ENCODE results near the gene KIF22. TPM values are rescaled to one million over a fixed set of nuclear protein-coding genes. Genes with fewer than 3 reads are reported as not detected.

The KIF22 gene
- polyA plus RNA-seq, 1 of the 3 experiments (the other 2 are of a cell fraction) = 64.1 TPM

DNA sequence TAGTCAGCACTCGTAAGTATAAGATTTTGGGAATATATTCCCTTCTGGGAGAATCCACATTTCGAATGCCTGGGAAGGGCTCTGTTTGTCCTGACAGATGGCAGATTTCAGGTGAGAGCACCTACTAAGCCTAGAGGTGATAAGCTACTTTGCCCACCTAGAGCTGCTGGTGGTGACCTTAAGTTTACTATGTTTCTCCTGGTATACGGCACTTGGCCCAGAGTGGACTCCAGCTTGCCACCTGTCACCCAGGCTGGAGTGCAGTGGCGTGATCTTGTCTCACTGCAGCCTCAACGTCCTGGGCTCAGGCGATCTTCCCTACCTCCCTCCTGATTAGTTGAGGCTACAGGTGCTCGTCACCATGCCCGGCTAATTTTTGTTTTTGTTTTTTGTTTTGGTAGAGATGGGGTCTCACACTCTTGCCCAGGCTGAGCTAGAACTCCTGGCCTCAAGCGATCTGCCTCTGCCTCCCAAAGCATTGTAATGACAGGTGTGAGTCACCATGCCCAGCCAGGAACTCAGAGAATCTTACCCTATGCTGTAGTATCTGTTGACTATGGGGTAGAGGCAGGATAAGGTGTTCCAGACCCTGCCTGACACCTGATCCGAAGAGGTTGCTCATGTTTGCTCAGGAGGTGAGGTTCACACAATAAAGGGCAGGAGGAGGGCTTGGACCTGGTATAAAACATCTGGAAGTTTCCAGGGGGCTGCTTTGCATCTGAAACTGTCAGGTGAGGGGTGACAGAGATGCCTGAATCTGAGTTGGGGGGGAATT is 12.8 kb upstream of the KIF22 start, which contains the start of gene ZG16:
Gene ZG16, plus strand, starts transcription at position 681 of the 775 bp plus-strand sequence. CDS start 1,011 bp downstream, outside the sequence.
- no peak within 1 kb of the TSS for H3K27ac ChIP-seq (ENCODE audit: low read depth in 2 of 2, low read length in 1 of 2)
- H3K36me3 ChIP-seq (replicated peaks in 1 of 2; ENCODE audit: control insufficient read depth in 1 of 2, insufficient read depth in 2 of 2, low read length in 1 of 2) = no peaks in the 10 kb centered on the region
- POLR2A ChIA-PET = no interaction called here
- no peaks in the 10 kb centered on the region for H3K9me2 ChIP-seq
- no peak for TF ChIP-seq USF2 (IDR thresholded peaks at IDR 0.05; ENCODE audit: borderline replicate concordance, low read depth, low read length)
- TF ChIP-seq JUND (IDR thresholded peaks at IDR 0.05) = no peak
- TF ChIP-seq, protein P1, sequence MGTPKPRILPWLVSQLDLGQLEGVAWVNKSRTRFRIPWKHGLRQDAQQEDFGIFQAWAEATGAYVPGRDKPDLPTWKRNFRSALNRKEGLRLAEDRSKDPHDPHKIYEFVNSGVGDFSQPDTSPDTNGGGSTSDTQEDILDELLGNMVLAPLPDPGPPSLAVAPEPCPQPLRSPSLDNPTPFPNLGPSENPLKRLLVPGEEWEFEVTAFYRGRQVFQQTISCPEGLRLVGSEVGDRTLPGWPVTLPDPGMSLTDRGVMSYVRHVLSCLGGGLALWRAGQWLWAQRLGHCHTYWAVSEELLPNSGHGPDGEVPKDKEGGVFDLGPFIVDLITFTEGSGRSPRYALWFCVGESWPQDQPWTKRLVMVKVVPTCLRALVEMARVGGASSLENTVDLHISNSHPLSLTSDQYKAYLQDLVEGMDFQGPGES (IDR thresholded peaks at IDR 0.05; ENCODE audit: low read depth, low read length) = no peak
- CTCF ChIA-PET = interaction anchor here (2.6 to 4.5 kb wide), 2 partner anchors 12 to 49 kb away, joined by 6 to 22 read pairs; partner anchors contain the start of gene KIF22
- DNase-seq = no peak
- H3K4me1 ChIP-seq (ENCODE audit: control insufficient read depth in 1 of 2, insufficient read depth in 2 of 2, low read depth in 1 of 2, low read length in 1 of 2) = no peaks in the 10 kb centered on the region
- no peaks in the 10 kb centered on the region for H3F3A ChIP-seq (replicated peaks; ENCODE audit: insufficient read depth)
- H3K4me3 ChIP-seq (ENCODE audit: low read depth in 2 of 2, low read length in 1 of 2) = no peak within 1 kb of the TSS
- H3K9ac ChIP-seq = no peak within 1 kb of the TSS
- no peaks in the 10 kb centered on the region for H3K9me3 ChIP-seq
- no peak within 1 kb of the TSS for H3K4me2 ChIP-seq
- WGBS (ENCODE audit: low lambda C conversion rate) = 68% methylated on average over 9 of the region's 10 CpGs
- H4K20me1 ChIP-seq (ENCODE audit: insufficient read depth) = no peaks in the 10 kb centered on the region
- H2AFZ ChIP-seq (ENCODE audit: low read depth) = no peak within 1 kb of the TSS
- no peaks in the 10 kb centered on the region for H3K79me2 ChIP-seq (ENCODE audit: insufficient read depth)
- H3K27me3 ChIP-seq (ENCODE audit: insufficient read depth) = peaks cover 7% of the 10 kb centered on the region; the same call in 1 of the 2 replicates

GRCh38 chr16:29779474-29779873 is 11.1 kb upstream of the KIF22 start:
- no peaks in the 10 kb centered on the region for H4K20me1 ChIP-seq (ENCODE audit: insufficient read depth)
- peaks cover 7% of the 10 kb centered on the region; the same call in 1 of the 2 replicates for H3K27me3 ChIP-seq (ENCODE audit: insufficient read depth)
- POLR2A ChIA-PET = no interaction called here
- no peaks in the 10 kb centered on the region for H3K36me3 ChIP-seq (replicated peaks in 1 of 2; ENCODE audit: control insufficient read depth in 1 of 2, insufficient read depth in 2 of 2, low read length in 1 of 2)
- DNase-seq = no peak
- H3F3A ChIP-seq (replicated peaks; ENCODE audit: insufficient read depth) = no peaks in the 10 kb centered on the region
- H3K27ac ChIP-seq (ENCODE audit: low read depth in 2 of 2, low read length in 1 of 2) = no peak overlapping the region
- H3K4me1 ChIP-seq (ENCODE audit: control insufficient read depth in 1 of 2, insufficient read depth in 2 of 2, low read depth in 1 of 2, low read length in 1 of 2) = no peaks in the 10 kb centered on the region
- no peaks in the 10 kb centered on the region for H3K9me3 ChIP-seq
- CTCF ChIA-PET = interaction anchor here (2.6 to 4.5 kb wide), 2 partner anchors 11 to 50 kb away, joined by 6 to 22 read pairs; partner anchors contain the start of gene KIF22
- no peak overlapping the region for H3K9ac ChIP-seq
- TF ChIP-seq, protein P2, sequence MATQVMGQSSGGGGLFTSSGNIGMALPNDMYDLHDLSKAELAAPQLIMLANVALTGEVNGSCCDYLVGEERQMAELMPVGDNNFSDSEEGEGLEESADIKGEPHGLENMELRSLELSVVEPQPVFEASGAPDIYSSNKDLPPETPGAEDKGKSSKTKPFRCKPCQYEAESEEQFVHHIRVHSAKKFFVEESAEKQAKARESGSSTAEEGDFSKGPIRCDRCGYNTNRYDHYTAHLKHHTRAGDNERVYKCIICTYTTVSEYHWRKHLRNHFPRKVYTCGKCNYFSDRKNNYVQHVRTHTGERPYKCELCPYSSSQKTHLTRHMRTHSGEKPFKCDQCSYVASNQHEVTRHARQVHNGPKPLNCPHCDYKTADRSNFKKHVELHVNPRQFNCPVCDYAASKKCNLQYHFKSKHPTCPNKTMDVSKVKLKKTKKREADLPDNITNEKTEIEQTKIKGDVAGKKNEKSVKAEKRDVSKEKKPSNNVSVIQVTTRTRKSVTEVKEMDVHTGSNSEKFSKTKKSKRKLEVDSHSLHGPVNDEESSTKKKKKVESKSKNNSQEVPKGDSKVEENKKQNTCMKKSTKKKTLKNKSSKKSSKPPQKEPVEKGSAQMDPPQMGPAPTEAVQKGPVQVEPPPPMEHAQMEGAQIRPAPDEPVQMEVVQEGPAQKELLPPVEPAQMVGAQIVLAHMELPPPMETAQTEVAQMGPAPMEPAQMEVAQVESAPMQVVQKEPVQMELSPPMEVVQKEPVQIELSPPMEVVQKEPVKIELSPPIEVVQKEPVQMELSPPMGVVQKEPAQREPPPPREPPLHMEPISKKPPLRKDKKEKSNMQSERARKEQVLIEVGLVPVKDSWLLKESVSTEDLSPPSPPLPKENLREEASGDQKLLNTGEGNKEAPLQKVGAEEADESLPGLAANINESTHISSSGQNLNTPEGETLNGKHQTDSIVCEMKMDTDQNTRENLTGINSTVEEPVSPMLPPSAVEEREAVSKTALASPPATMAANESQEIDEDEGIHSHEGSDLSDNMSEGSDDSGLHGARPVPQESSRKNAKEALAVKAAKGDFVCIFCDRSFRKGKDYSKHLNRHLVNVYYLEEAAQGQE (IDR thresholded peaks at IDR 0.05; ENCODE audit: low read depth, low read length) = no peak
- TF ChIP-seq ELF1 (IDR thresholded peaks at IDR 0.05) (no peak), TCF12 (IDR thresholded peaks at IDR 0.05) (no peak), JUND (IDR thresholded peaks at IDR 0.05) (no peak), GABPA (IDR thresholded peaks at IDR 0.05; ENCODE audit: low read depth) (no peak), CTCF (IDR thresholded peaks at IDR 0.05) (no peak), MXI1 (IDR thresholded peaks at IDR 0.05; ENCODE audit: low read depth, low read length) (no peak), RXRA (IDR thresholded peaks at IDR 0.05; ENCODE audit: borderline replicate concordance, low read depth) (no peak), FOSL2 (IDR thresholded peaks at IDR 0.05; ENCODE audit: borderline replicate concordance, low read depth) (no peak), NFIC (IDR thresholded peaks at IDR 0.05; ENCODE audit: borderline replicate concordance) (no peak), EZH2phosphoT487 (IDR thresholded peaks at IDR 0.05; ENCODE audit: borderline replicate concordance, low read depth) (no peak)
- no peak overlapping the region for H3K4me3 ChIP-seq (ENCODE audit: low read depth in 2 of 2, low read length in 1 of 2)
- H3K9me2 ChIP-seq = no peaks in the 10 kb centered on the region
- no peak overlapping the region for H2AFZ ChIP-seq (ENCODE audit: low read depth)
- H3K4me2 ChIP-seq = no peak overlapping the region
- no peaks in the 10 kb centered on the region for H3K79me2 ChIP-seq (ENCODE audit: insufficient read depth)
- WGBS (ENCODE audit: low lambda C conversion rate) = 51% methylated on average over 9 of the region's 10 CpGs

All from SK-N-SH (cell line).